ENCODE data around the gene YWHAG. TPM values are rescaled to one million over a fixed set of nuclear protein-coding genes. Genes with fewer than 3 reads are reported as not detected.
A peak's percentile ranks its signal among the peaks of the same experiment; 100 is the strongest.

The YWHAG gene
- total RNA-seq, 4 donors from 2014 or later = 52.8 to 97.7 (median 66.3) TPM

- H3K4me1 ChIP-seq = peaks cover 0 to 82% (median 38%) of the 10 kb centered on the region in 3 donors
Measured at GRCh38 chr7:76352193-76352592, 6.6 kb downstream of the YWHAG start.

GRCh38 chr7:76351372-76351771 is 7.4 kb downstream of the YWHAG start:
- H3K27ac ChIP-seq = no peak overlapping the region
- H3K27me3 ChIP-seq = no peaks in the 10 kb centered on the region
- 72 to 86% methylated on average over 7 of the region's 7 CpGs for WGBS, 2 donors
- DNase-seq = no peak
- no peaks in the 10 kb centered on the region for H3K9me3 ChIP-seq
- H3K36me3 ChIP-seq = peaks cover 0 to 68% (median 2%) of the 10 kb centered on the region in 3 donors
- TF ChIP-seq CTCF (IDR thresholded peaks at IDR 0.05) (no peak), POLR2A (IDR thresholded peaks at IDR 0.05) (no peak)
- intact Hi-C loops (cut with DNase I) = loop anchor here (10.0 kb wide), 1 partner anchor 47 kb away; the partner anchor contains the start of gene HSPB1
- peaks cover 0 to 82% (median 33%) of the 10 kb centered on the region in 3 donors for H3K4me1 ChIP-seq
- no peak overlapping the region for H3K4me3 ChIP-seq

More at GRCh38 chr7:76352193-76352592, 6.6 kb downstream of the YWHAG start:
- H3K9me3 ChIP-seq = no peaks in the 10 kb centered on the region
- DNase-seq = no peak
- TF ChIP-seq CTCF (IDR thresholded peaks at IDR 0.05) = no peak
- intact Hi-C loops (cut with DNase I) = loop anchor here (10.0 kb wide), 1 partner anchor 47 kb away; the partner anchor contains the start of gene HSPB1
- H3K27me3 ChIP-seq = no peaks in the 10 kb centered on the region
- no peak overlapping the region for H3K27ac ChIP-seq
- WGBS, 2 donors = 60 to 79% methylated on average over 6 of the region's 6 CpGs
- H3K36me3 ChIP-seq = peaks cover 0 to 60% (median 0%) of the 10 kb centered on the region in 3 donors
- no peak overlapping the region for H3K4me3 ChIP-seq

GRCh38 chr7:76349313-76349885 is 9.4 kb downstream of the YWHAG start:
- Histone ChIP-seq H3K27me3 (no peaks in the 10 kb centered on the region), H3K9me3 (no peaks in the 10 kb centered on the region), H3K36me3 (peaks cover 5 to 78% (median 16%) of the 10 kb centered on the region in 3 donors), H3K4me1 (peaks cover 0 to 68% (median 20%) of the 10 kb centered on the region in 3 donors), H3K4me3 (no peak overlapping the region), H3K27ac (no peak overlapping the region)
- intact Hi-C loops (cut with DNase I) = no loop called here
- WGBS, 2 donors = 86 to 87% methylated on average over 8 of the region's 8 CpGs
- TF ChIP-seq CTCF (IDR thresholded peaks at IDR 0.05) (no peak), POLR2A (IDR thresholded peaks at IDR 0.05) (no peak)
- no peak for DNase-seq

GRCh38 chr7:76347710-76348109 is 11.1 kb downstream of the YWHAG start:
- no peak for DNase-seq
- H3K4me1 ChIP-seq = peaks cover 0 to 55% (median 15%) of the 10 kb centered on the region in 3 donors
- no peak overlapping the region for H3K27ac ChIP-seq
- 53 to 58% methylated on average over 5 of the region's 5 CpGs for WGBS, 2 donors
- H3K9me3 ChIP-seq = no peaks in the 10 kb centered on the region
- H3K36me3 ChIP-seq = peaks cover 5 to 91% (median 28%) of the 10 kb centered on the region in 3 donors
- H3K4me3 ChIP-seq = no peak overlapping the region
- intact Hi-C loops (cut with DNase I) = no loop called here
- H3K27me3 ChIP-seq = no peaks in the 10 kb centered on the region
- TF ChIP-seq POLR2A (IDR thresholded peaks at IDR 0.05) = no peak
- no peak for TF ChIP-seq CTCF (IDR thresholded peaks at IDR 0.05)

GRCh38 chr7:76346778-76347177 is 12.0 kb downstream of the YWHAG start:
- no peak for DNase-seq
- Histone ChIP-seq H3K4me3 (no peak overlapping the region), H3K36me3 (peaks cover 5 to 100% (median 28%) of the 10 kb centered on the region in 3 donors), H3K4me1 (peaks cover 0 to 55% (median 8%) of the 10 kb centered on the region in 3 donors), H3K27me3 (no peaks in the 10 kb centered on the region), H3K27ac (peak overlapping the region in 3 of 4 donors; percentile 35 to 54 (median 39)), H3K9me3 (no peaks in the 10 kb centered on the region)
- TF ChIP-seq CTCF (IDR thresholded peaks at IDR 0.05) (no peak), POLR2A (IDR thresholded peaks at IDR 0.05) (no peak)
- 56 to 70% methylated on average over 8 of the region's 8 CpGs for WGBS, 2 donors
- intact Hi-C loops (cut with DNase I) = no loop called here

Measured in esophagus squamous epithelium (tissue), 5 donors.